Liver (tissue), 3 donors: Measurements from ENCODE around the gene NELL1.

Experiments
- EGR1 ChIP-seq, 2 donors: IDR thresholded peaks; 2 replicates each; pipeline ENCODE4 v1.6.1; 2016 to 2018; ENCODE audit warnings: antibody characterized with exemption in 2 of 2, low read depth in 2 of 2
- HNF4A ChIP-seq, 2 donors: conservative IDR thresholded peaks; 2 replicates each; pipeline ENCODE4 v1.6.1; 2016; ENCODE audit warnings: antibody characterized with exemption in 2 of 2, mild to moderate bottlenecking in 2 of 2
- NR2F2 ChIP-seq: IDR thresholded peaks from 2 replicates; pipeline ENCODE4 v1.6.1; 2016; ENCODE audit warnings: antibody characterized with exemption
- RAD21 ChIP-seq, 2 donors: IDR thresholded peaks; 2 replicates each; pipeline ENCODE4 v1.6.1; 2016; ENCODE audit warnings: antibody characterized with exemption in 2 of 2, mild to moderate bottlenecking in 2 of 2
- SP1 ChIP-seq: IDR thresholded peaks from 2 replicates; pipeline ENCODE4 v1.6.1; 2018; ENCODE audit warnings: antibody characterized with exemption, mild to moderate bottlenecking
- TAF1 ChIP-seq: conservative IDR thresholded peaks from 2 replicates; pipeline ENCODE4 v1.6.1; 2016; ENCODE audit warnings: antibody characterized with exemption, mild to moderate bottlenecking
- YY1 ChIP-seq: IDR thresholded peaks from 2 replicates; pipeline ENCODE4 v1.6.1; 2016; ENCODE audit warnings: antibody characterized with exemption, mild to moderate bottlenecking
- TF ChIP-seq, protein P1 (sequence below): fragments of 150-350 bp; IDR thresholded peaks from 2 replicates; pipeline ENCODE4 v1.5.1; 2017; ENCODE audit warnings: improper control_type of control experiment, low read depth, low read length; ENCODE audit not compliant: missing input control
- TF ChIP-seq, protein P2 (sequence below): IDR thresholded peaks from 2 replicates; pipeline ENCODE4 v1.6.1; 2016; ENCODE audit warnings: antibody characterized with exemption
- donor health status: healthy.
- donor health status: healthy.

DNA sequence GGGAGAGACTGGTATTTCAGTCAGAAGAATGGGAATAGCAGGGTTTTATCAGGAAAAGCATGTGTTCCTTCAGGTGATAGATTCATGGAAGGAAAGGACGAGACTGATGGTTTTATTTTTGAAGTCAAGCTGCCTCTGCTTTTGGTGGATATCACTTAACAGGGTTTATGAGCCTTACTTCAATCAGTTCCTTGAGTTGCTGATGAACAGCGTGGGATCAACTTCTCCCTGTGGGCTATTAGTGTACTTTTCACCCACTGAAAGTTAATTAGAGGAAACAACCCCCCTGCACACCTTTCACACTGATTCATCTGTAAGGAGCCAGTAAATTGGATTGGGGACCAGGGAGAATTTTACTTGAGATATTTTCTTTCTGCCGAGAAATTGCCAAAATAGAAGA, 479.0 kb downstream of the NELL1 start:
- TF ChIP-seq, protein P1, sequence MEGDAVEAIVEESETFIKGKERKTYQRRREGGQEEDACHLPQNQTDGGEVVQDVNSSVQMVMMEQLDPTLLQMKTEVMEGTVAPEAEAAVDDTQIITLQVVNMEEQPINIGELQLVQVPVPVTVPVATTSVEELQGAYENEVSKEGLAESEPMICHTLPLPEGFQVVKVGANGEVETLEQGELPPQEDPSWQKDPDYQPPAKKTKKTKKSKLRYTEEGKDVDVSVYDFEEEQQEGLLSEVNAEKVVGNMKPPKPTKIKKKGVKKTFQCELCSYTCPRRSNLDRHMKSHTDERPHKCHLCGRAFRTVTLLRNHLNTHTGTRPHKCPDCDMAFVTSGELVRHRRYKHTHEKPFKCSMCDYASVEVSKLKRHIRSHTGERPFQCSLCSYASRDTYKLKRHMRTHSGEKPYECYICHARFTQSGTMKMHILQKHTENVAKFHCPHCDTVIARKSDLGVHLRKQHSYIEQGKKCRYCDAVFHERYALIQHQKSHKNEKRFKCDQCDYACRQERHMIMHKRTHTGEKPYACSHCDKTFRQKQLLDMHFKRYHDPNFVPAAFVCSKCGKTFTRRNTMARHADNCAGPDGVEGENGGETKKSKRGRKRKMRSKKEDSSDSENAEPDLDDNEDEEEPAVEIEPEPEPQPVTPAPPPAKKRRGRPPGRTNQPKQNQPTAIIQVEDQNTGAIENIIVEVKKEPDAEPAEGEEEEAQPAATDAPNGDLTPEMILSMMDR = no peak
- TF ChIP-seq, protein P2, sequence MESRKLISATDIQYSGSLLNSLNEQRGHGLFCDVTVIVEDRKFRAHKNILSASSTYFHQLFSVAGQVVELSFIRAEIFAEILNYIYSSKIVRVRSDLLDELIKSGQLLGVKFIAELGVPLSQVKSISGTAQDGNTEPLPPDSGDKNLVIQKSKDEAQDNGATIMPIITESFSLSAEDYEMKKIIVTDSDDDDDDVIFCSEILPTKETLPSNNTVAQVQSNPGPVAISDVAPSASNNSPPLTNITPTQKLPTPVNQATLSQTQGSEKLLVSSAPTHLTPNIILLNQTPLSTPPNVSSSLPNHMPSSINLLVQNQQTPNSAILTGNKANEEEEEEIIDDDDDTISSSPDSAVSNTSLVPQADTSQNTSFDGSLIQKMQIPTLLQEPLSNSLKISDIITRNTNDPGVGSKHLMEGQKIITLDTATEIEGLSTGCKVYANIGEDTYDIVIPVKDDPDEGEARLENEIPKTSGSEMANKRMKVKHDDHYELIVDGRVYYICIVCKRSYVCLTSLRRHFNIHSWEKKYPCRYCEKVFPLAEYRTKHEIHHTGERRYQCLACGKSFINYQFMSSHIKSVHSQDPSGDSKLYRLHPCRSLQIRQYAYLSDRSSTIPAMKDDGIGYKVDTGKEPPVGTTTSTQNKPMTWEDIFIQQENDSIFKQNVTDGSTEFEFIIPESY = no peak
- TF ChIP-seq EGR1 (IDR thresholded peaks at IDR 0.05; ENCODE audit: low read depth in 2 of 2) (no peak), TAF1 (no peak), RAD21 (IDR thresholded peaks at IDR 0.05) (no peak), HNF4A (conservative IDR thresholded peaks at IDR 0.05) (no peak), YY1 (no peak), SP1 (no peak), NR2F2 (no peak)
